HepG2 (cell line): ENCODE data around the gene TEF. TPM values are rescaled to one million over a fixed set of nuclear protein-coding genes. Genes with fewer than 3 reads are reported as not detected.

Experiments
- HDAC2 ChIP-seq: sonication (generic); formaldehyde crosslinking; IDR thresholded peaks from 2 replicates; pipeline ENCODE4 v1.4.0; 2020; ENCODE audit warnings: missing genetic modification reagents
- NCOA1 ChIP-seq: sonication (generic); formaldehyde crosslinking; IDR thresholded peaks from 2 replicates; pipeline ENCODE4 v1.9.0; 2021; ENCODE audit warnings: missing genetic modification reagents
- PPARG ChIP-seq: conservative IDR thresholded peaks from 2 replicates; pipeline ENCODE4 v1.6.1; 2016; ENCODE audit warnings: missing biosample characterization, missing genetic modification reagents
- RBFOX2 ChIP-seq: fragments of 200-400 bp; formaldehyde crosslinking; IDR thresholded peaks from 2 replicates; pipeline ENCODE4 v1.6.1; 2017; ENCODE audit warnings: low read depth, mild to moderate bottlenecking, low read length
- RFXANK ChIP-seq: IDR thresholded peaks from 2 replicates; pipeline ENCODE4 v1.6.1; 2016
- SIN3B ChIP-seq: fragments of 150-350 bp; IDR thresholded peaks from 2 replicates; pipeline ENCODE4 v1.6.1; 2014; ENCODE audit warnings: low read length
- STAT5B ChIP-seq: sonication (generic); formaldehyde crosslinking; IDR thresholded peaks from 2 replicates; pipeline ENCODE4 v1.4.0; 2020; ENCODE audit warnings: missing genetic modification reagents
- THAP11 ChIP-seq: IDR thresholded peaks from 2 replicates; pipeline ENCODE4 v1.6.1; 2016; ENCODE audit warnings: missing biosample characterization, missing genetic modification reagents
- YY1 ChIP-seq: IDR thresholded peaks from 2 replicates; pipeline ENCODE4 v1.6.1; 2011; ENCODE audit warnings: low read length, low read depth, moderate library complexity, mild to moderate bottlenecking; ENCODE audit not compliant: insufficient read depth, insufficient replicate concordance
- ZBTB7B ChIP-seq: sonication (generic); formaldehyde crosslinking; IDR thresholded peaks from 2 replicates; pipeline ENCODE4 v1.4.0; 2020; ENCODE audit warnings: missing genetic modification reagents
- ZFP36L1 ChIP-seq: sonication (generic); formaldehyde crosslinking; IDR thresholded peaks from 2 replicates; pipeline ENCODE4 v1.8.0; 2022; ENCODE audit warnings: mild to moderate bottlenecking, missing genetic modification reagents, moderate library complexity
- ZFY ChIP-seq: sonication (generic); formaldehyde crosslinking; IDR thresholded peaks from 2 replicates; pipeline ENCODE4 v1.4.0; 2020; ENCODE audit warnings: missing genetic modification reagents
- ZNF205 ChIP-seq: IDR thresholded peaks from 2 replicates; pipeline ENCODE4 v1.6.1; 2018; ENCODE audit warnings: missing biosample characterization, missing genetic modification reagents
- ZNF556 ChIP-seq: sonication (generic); formaldehyde crosslinking; IDR thresholded peaks from 2 replicates; pipeline ENCODE4 v1.4.0; 2020; ENCODE audit warnings: mild to moderate bottlenecking, missing genetic modification reagents, borderline replicate concordance
- ZNF564 ChIP-seq: sonication (generic); formaldehyde crosslinking; IDR thresholded peaks from 2 replicates; pipeline ENCODE4 v1.8.1; 2023; ENCODE audit warnings: mild to moderate bottlenecking, missing genetic modification reagents
- ZNF761 ChIP-seq: sonication (generic); formaldehyde crosslinking; conservative IDR thresholded peaks from 2 replicates; pipeline ENCODE4 v1.4.0; 2020; ENCODE audit warnings: mild to moderate bottlenecking, missing genetic modification reagents
- polyA plus RNA-seq, 8 experiments: library from polyadenylated mRNA; depleted of rRNA in 3 of 8; stranded (reverse) in 7 of 8; unstranded in 1 of 8; fragments of >200 nt; fragmentation: Illumina TruSeq in 4 of 8; extraction: Trizol in 4 of 8; gene quantifications; 2 replicates each; pipeline versions ENCODE4 v1.2.1 to v1.2.3, GENCODE V29; 2011 to 2016; ENCODE audit warnings: low read depth in 4 of 8, missing spikeins in 1 of 8, mixed read lengths in 1 of 8; ENCODE audit not compliant: insufficient read depth in 1 of 8
- total RNA-seq, 5 experiments: library from RNA; depleted of rRNA; stranded (reverse); fragments of >200 nt; fragmentation: Illumina TruSeq; extraction: Trizol; gene quantifications; 2 replicates each; pipeline ENCODE4 v1.2.3, GENCODE V29; 2016; ENCODE audit warnings: low read depth in 1 of 5
- TF ChIP-seq, protein P1 (sequence below): sonication (generic); formaldehyde crosslinking; IDR thresholded peaks from 2 replicates; pipeline ENCODE4 v1.4.0; 2020; ENCODE audit warnings: mild to moderate bottlenecking, missing genetic modification reagents
- TF ChIP-seq, protein P2 (sequence below): IDR thresholded peaks from 2 replicates; pipeline ENCODE4 v1.4.0; 2020; ENCODE audit warnings: mild to moderate bottlenecking, missing genetic modification reagents
- TF ChIP-seq, protein P3 (sequence below): sonication (generic); formaldehyde crosslinking; IDR thresholded peaks from 2 replicates; pipeline ENCODE4 v1.8.1; 2023; ENCODE audit warnings: mild to moderate bottlenecking, moderate library complexity, missing genetic modification reagents

TEF gene
- total and polyA plus RNA-seq, 2 of the 13 experiments (the other 11 are each of a cell fraction or from before 2014, with no cell fraction given): 7.6 to 11.2 TPM

DNA sequence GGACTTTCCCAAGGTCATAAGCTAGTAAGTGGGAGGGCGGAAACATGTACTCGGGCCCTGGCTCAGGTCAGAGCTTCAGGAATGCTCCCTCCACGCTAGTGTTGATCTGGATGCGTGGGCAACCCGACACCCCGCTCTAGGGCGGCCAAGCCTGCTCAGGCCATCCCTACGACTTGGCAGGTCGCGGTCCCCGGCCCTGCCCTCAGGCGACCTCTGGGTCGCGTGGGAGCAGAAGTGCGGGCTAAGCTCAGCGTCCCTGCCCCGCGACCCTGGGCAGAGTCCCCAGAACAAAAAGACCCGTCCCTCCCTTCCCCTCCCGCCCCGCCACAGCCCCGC lies 781 bp upstream of the TEF start (continued):
- TF ChIP-seq, protein P1, sequence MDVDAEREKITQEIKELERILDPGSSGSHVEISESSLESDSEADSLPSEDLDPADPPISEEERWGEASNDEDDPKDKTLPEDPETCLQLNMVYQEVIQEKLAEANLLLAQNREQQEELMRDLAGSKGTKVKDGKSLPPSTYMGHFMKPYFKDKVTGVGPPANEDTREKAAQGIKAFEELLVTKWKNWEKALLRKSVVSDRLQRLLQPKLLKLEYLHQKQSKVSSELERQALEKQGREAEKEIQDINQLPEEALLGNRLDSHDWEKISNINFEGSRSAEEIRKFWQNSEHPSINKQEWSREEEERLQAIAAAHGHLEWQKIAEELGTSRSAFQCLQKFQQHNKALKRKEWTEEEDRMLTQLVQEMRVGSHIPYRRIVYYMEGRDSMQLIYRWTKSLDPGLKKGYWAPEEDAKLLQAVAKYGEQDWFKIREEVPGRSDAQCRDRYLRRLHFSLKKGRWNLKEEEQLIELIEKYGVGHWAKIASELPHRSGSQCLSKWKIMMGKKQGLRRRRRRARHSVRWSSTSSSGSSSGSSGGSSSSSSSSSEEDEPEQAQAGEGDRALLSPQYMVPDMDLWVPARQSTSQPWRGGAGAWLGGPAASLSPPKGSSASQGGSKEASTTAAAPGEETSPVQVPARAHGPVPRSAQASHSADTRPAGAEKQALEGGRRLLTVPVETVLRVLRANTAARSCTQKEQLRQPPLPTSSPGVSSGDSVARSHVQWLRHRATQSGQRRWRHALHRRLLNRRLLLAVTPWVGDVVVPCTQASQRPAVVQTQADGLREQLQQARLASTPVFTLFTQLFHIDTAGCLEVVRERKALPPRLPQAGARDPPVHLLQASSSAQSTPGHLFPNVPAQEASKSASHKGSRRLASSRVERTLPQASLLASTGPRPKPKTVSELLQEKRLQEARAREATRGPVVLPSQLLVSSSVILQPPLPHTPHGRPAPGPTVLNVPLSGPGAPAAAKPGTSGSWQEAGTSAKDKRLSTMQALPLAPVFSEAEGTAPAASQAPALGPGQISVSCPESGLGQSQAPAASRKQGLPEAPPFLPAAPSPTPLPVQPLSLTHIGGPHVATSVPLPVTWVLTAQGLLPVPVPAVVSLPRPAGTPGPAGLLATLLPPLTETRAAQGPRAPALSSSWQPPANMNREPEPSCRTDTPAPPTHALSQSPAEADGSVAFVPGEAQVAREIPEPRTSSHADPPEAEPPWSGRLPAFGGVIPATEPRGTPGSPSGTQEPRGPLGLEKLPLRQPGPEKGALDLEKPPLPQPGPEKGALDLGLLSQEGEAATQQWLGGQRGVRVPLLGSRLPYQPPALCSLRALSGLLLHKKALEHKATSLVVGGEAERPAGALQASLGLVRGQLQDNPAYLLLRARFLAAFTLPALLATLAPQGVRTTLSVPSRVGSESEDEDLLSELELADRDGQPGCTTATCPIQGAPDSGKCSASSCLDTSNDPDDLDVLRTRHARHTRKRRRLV (CRISPR knock-in tag): no peak
- no peak for TF ChIP-seq RFXANK (CRISPR knock-in tag)
- TF ChIP-seq, protein P2, sequence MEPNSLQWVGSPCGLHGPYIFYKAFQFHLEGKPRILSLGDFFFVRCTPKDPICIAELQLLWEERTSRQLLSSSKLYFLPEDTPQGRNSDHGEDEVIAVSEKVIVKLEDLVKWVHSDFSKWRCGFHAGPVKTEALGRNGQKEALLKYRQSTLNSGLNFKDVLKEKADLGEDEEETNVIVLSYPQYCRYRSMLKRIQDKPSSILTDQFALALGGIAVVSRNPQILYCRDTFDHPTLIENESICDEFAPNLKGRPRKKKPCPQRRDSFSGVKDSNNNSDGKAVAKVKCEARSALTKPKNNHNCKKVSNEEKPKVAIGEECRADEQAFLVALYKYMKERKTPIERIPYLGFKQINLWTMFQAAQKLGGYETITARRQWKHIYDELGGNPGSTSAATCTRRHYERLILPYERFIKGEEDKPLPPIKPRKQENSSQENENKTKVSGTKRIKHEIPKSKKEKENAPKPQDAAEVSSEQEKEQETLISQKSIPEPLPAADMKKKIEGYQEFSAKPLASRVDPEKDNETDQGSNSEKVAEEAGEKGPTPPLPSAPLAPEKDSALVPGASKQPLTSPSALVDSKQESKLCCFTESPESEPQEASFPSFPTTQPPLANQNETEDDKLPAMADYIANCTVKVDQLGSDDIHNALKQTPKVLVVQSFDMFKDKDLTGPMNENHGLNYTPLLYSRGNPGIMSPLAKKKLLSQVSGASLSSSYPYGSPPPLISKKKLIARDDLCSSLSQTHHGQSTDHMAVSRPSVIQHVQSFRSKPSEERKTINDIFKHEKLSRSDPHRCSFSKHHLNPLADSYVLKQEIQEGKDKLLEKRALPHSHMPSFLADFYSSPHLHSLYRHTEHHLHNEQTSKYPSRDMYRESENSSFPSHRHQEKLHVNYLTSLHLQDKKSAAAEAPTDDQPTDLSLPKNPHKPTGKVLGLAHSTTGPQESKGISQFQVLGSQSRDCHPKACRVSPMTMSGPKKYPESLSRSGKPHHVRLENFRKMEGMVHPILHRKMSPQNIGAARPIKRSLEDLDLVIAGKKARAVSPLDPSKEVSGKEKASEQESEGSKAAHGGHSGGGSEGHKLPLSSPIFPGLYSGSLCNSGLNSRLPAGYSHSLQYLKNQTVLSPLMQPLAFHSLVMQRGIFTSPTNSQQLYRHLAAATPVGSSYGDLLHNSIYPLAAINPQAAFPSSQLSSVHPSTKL (CRISPR knock-in tag): peak; percentile 36; the same call in 1 of the 2 replicates
- peak; percentile 75 for TF ChIP-seq ZNF564 (CRISPR knock-in tag)
- TF ChIP-seq ZFY (CRISPR knock-in tag): peak; percentile 47; the same call in 1 of the 2 replicates
- TF ChIP-seq PPARG (CRISPR knock-in tag): no peak
- TF ChIP-seq ZBTB7B (CRISPR knock-in tag): peak; percentile 40; the same call in 1 of the 2 replicates
- TF ChIP-seq, protein P3, sequence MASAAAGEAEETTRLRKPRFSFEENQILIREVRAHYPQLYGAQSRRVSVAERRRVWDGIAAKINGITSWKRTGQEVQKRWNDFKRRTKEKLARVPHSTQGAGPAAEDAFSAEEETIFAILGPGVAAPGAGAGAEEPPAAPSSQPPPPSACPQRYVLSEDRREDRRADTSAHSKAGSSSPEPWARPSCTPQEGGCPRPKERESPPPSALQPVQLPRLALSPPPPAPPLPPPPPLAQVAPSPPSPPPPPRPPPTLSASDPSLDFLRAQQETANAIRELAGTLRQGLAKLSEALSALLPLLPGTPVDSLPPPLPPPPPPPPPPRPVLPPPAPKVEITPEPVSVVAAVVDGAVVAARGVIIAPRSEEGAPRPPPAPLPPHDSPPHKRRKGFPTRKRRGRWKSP (CRISPR knock-in tag): no peak
- TF ChIP-seq STAT5B: no peak
- TF ChIP-seq THAP11 (CRISPR knock-in tag): peak; percentile 45; the same call in 1 of the 2 replicates
- no peak for TF ChIP-seq ZFP36L1 (CRISPR knock-in tag)
- TF ChIP-seq RBFOX2: peak; percentile 83
- 0 out of 2 replicates have a peak, but pooled peaks have one; percentile 22 for TF ChIP-seq ZNF205
- TF ChIP-seq NCOA1 (CRISPR knock-in tag): no peak
- peak; percentile 17 for TF ChIP-seq YY1
- TF ChIP-seq SIN3B: 0 out of 2 replicates have a peak, but pooled peaks have one; percentile 19
- peak; percentile 59; the same call in 1 of the 2 replicates for TF ChIP-seq HDAC2
- 0 out of 2 replicates have a peak, but pooled peaks have one; percentile 40 for TF ChIP-seq ZNF556 (CRISPR knock-in tag)
- TF ChIP-seq ZNF761 (CRISPR knock-in tag): peak; percentile 60; the same call in 1 of the 2 replicates
